Islet of Langerhans (tissue), 1 donor: Measurements from ENCODE around the gene ITGB5.

Source experiments
- FAIRE-seq: peaks from one replicate; lab custom pipeline; 2011; peaks lifted over from hg19 to GRCh38; lab: Jason Lieb, UNC

ITGB5 gene

GRCh38 chr3:124887177-124887931, at the start of gene ITGB5:
ITGB5 (minus strand) TSS chr3:124887365; CDS start chr3:124887000, 365 bp downstream.
- no peak for FAIRE-seq

- no peak for FAIRE-seq
These were observed 48.8 kb upstream of the ITGB5 start for GRCh38 chr3:124935794-124936542.

- no peak for FAIRE-seq
These were observed 48.1 kb upstream of the ITGB5 start for GRCh38 chr3:124935264-124935663.

GRCh38 chr3:124934577-124934976, 47.4 kb upstream of the ITGB5 start, which contains the start of gene MUC13:
MUC13 (minus strand) TSS chr3:124934751; CDS start chr3:124934712, 39 bp downstream.
- FAIRE-seq: peak; percentile 94

- peak; percentile 13 for FAIRE-seq
These were observed 41.4 kb upstream of the ITGB5 start for GRCh38 chr3:124928333-124929202.

GRCh38 chr3:124927574-124928045, 40.4 kb upstream of the ITGB5 start:
- FAIRE-seq: no peak

- FAIRE-seq: no peak
These were observed 39.4 kb upstream of the ITGB5 start for GRCh38 chr3:124926426-124927101.

GRCh38 chr3:124924741-124925140, 37.6 kb upstream of the ITGB5 start:
- FAIRE-seq: no peak

- no peak for FAIRE-seq
These were observed 36.7 kb upstream of the ITGB5 start for GRCh38 chr3:124923833-124924232.

GRCh38 chr3:124920718-124921117, 33.6 kb upstream of the ITGB5 start:
- FAIRE-seq: no peak

GRCh38 chr3:124919756-124920155, 32.6 kb upstream of the ITGB5 start:
- FAIRE-seq: no peak

GRCh38 chr3:124918524-124918923, 31.4 kb upstream of the ITGB5 start:
- FAIRE-seq: no peak

GRCh38 chr3:124916837-124917409, 29.8 kb upstream of the ITGB5 start:
- FAIRE-seq: no peak

GRCh38 chr3:124915254-124915653, 28.1 kb upstream of the ITGB5 start:
- no peak for FAIRE-seq

GRCh38 chr3:124907957-124908356, 20.8 kb upstream of the ITGB5 start:
- no peak for FAIRE-seq

GRCh38 chr3:124904835-124905492, 17.8 kb upstream of the ITGB5 start:
- FAIRE-seq: no peak

GRCh38 chr3:124903896-124904834, 17.0 kb upstream of the ITGB5 start:
- FAIRE-seq: no peak

- FAIRE-seq: no peak
These were observed 9.8 kb upstream of the ITGB5 start for GRCh38 chr3:124896824-124897526.

- no peak for FAIRE-seq
These were observed 8.6 kb upstream of the ITGB5 start for GRCh38 chr3:124895756-124896155.
